ENCODE measurements around the gene FSHB. TPM values are rescaled to one million over a fixed set of nuclear protein-coding genes. Genes with fewer than 3 reads are reported as not detected.

Gene FSHB
- total RNA-seq, 4 donors from 2014 or later = not detected

Other genes starting within 250 kb of the FSHB start
- under 1 TPM in 1 of 4 donors, not detected in 3; 0.11 TPM for gene KCNA4, start 214.0 kb upstream of the FSHB start, total RNA-seq
- 10 to 100 TPM; 10.3 to 26.1 (median 14.1) TPM for gene ARL14EP, start 92.1 kb downstream of the FSHB start, total RNA-seq

Measured in gastrocnemius medialis (tissue), 4 donors.